Astrocyte of the cerebellum (primary cell): ENCODE measurements around the gene LMO3.

Experiments
- DNase-seq: peaks from one replicate; pipeline ENCODE4 v3.0.0-alpha.2; 2011; ENCODE audit warnings: low read depth
- H3K4me3 ChIP-seq: 2 replicates; pipeline ENCODE4 v1.5.1; 2011; ENCODE audit warnings: mild to moderate bottlenecking, low read depth, low read length, moderate library complexity
- in situ Hi-C: cut with HindIII; loops from 2 replicates; pipeline ENCODE4 v1.10.0; 2017; ENCODE audit warnings: low sequenced_read_pairs
- TF ChIP-seq, protein P1 (sequence below): IDR thresholded peaks from 2 replicates; pipeline ENCODE4 v1.5.1; 2012; ENCODE audit warnings: low read length, low read depth, moderate library complexity, mild to moderate bottlenecking; ENCODE audit errors: missing control alignments

LMO3 gene

DNA sequence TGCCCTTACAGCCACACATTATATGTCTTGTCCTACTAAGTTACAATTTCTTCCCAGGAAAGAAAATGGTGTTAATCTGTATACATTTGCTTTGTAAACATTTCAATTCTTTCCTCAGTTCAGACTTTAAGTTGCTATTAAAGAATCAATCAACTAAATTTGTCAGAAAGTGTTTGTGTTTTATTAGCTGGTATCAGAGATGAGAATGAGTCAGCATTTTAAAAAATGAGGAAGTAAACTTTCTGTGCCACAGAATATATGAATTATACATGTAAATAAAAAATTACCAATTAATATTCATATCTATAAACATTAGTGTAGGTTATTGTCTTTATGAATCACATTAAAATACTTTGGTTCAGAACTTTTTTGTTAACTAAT lies 82.0 kb downstream of the LMO3 start:
- no peak for DNase-seq
- TF ChIP-seq, protein P1, sequence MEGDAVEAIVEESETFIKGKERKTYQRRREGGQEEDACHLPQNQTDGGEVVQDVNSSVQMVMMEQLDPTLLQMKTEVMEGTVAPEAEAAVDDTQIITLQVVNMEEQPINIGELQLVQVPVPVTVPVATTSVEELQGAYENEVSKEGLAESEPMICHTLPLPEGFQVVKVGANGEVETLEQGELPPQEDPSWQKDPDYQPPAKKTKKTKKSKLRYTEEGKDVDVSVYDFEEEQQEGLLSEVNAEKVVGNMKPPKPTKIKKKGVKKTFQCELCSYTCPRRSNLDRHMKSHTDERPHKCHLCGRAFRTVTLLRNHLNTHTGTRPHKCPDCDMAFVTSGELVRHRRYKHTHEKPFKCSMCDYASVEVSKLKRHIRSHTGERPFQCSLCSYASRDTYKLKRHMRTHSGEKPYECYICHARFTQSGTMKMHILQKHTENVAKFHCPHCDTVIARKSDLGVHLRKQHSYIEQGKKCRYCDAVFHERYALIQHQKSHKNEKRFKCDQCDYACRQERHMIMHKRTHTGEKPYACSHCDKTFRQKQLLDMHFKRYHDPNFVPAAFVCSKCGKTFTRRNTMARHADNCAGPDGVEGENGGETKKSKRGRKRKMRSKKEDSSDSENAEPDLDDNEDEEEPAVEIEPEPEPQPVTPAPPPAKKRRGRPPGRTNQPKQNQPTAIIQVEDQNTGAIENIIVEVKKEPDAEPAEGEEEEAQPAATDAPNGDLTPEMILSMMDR: no peak
- in situ Hi-C loops: no loop called here
- H3K4me3 ChIP-seq: no peak overlapping the region

DNA sequence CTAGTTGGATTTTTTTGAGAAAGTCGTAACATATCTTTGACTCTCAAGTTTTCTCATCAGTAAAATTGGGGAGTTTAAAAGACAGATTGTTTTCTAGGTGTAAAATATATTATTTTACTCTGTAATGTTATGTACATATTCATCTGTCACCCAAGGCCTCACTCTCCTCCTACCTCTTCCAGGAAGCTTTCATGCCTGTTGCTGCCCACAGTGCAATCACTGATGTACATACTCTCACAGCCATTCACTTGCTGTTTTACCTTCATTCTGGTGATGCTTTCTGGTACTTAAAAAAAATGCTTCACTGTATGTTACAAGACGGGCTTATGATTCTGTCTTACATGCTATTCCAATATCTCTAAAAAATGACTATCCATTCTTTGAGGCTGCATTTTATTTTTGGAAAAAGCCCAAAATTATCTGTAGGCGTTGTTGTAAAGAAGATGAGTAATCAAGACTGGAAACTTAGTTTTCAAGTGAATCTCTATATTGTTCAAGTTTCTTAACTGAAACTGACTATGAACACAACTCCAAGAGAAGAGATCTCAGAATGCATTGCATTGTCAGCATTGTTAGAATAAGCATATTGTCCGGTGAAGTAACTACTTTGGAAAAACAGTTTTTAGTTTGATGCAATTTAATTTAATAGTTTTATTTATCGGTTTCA lies 82.5 kb downstream of the LMO3 start:
- TF ChIP-seq, protein P1: no peak
- no peak for DNase-seq
- in situ Hi-C loops: no loop called here
- H3K4me3 ChIP-seq: no peak overlapping the region

DNA sequence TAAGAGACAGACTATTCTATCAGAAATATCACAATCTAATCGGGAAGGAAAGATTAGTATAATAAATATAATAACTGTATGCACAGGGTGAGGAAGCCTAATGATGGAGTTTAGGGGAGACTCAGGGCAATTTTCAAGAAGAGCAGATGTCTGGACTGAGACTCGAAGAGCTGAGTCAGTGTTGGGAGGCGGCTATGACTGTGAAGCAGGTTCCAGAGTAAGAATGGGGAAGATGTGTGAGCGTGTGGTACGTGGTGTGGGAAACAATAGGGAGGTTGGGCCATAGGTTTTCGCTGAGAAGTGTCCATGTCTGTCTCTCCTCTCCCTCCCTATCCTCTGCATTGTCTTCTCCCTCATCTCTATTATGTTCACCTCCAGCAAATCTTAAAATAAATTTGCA lies 85.6 kb downstream of the LMO3 start:
- DNase-seq: no peak
- in situ Hi-C loops: no loop called here

DNA sequence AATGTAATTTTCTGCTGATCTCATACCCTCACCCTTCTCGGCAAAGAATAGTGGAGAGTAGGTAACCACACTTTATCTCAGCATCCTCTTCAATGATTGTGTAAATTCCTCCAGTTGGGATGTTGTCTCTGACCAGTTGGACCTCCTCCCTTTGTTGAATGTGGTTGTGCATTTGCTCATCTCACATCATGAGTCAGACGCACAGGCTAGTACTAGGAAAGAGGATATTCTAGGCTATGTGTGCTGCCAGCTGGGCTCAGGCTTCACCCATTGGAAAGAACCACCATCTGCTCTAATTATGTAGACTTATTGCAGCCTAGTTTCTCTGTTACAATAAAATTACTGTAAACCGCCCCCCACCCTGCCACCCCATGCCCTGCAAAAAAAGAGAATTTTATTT lies 90.3 kb downstream of the LMO3 start:
- DNase-seq: no peak
- in situ Hi-C loops: no loop called here
- TF ChIP-seq, protein P1: no peak
- H3K4me3 ChIP-seq: no peak overlapping the region

More for the DNA sequence above, 85.6 kb downstream of the LMO3 start:
- TF ChIP-seq, protein P1: no peak
- H3K4me3 ChIP-seq: no peak overlapping the region

DNA sequence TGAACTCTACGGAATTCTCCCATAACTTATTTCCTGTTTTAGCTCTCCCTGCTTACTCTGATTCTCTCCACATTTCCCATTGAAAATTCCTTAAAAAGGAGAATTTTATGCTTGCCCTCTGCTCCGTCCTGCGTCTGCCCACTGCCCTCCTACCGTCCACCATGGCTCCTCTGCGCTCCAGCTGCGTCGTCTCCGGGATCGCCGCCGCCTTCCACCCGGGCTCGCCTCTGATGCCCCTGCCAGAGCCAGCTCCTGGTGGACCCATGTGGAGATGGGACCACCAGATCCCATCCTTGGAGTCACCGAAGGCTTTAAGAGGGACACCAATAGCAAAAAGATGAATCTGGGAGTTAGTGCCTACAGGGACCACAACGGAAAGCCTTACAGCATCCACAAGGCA lies 92.7 kb downstream of the LMO3 start:
- TF ChIP-seq, protein P1: no peak
- in situ Hi-C loops: no loop called here
- no peak for DNase-seq

DNA sequence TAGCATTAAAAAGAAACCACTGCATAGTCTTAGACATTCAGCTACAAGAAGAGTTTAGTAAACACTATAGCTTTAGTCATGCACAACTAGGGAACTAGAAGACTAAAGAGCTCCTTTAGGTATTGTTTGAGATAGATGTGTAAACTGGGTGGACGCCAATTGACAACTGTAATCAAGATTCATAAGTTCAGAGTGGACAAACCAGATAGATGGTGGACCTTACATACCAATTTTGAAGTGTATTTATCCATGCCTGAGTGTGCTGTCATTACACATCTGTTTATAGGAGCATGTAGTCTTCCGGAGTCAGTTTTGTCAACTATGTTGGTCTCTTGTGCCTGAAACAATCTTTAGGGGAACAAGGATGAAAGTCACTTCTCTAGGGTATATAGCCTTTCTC lies 96.6 kb downstream of the LMO3 start:
- no peak overlapping the region for H3K4me3 ChIP-seq
- no peak for DNase-seq
- in situ Hi-C loops: no loop called here
- TF ChIP-seq, protein P1: no peak

More for the DNA sequence above, 92.7 kb downstream of the LMO3 start:
- H3K4me3 ChIP-seq: no peak overlapping the region
